Heart left ventricle (tissue), 13 donors: ENCODE measurements around the gene MLLT10.

Experiments
- POLR2A ChIP-seq, 2 donors: fragments of 450-650 bp; IDR thresholded peaks; one replicate each; pipeline ENCODE4 v1.6.1; 2017; ENCODE audit warnings: antibody characterized with exemption in 2 of 2, mild to moderate bottlenecking in 2 of 2, moderate library complexity in 2 of 2
- TF ChIP-seq, protein P1 (sequence below), 12 donors: fragments of 200-600 bp; sonication (generic) in 4 of 12; IDR thresholded peaks; one replicate each; pipeline versions ENCODE4 v1.5.0 to v1.8.0; 2018 to 2022; ENCODE audit warnings: antibody characterized with exemption in 12 of 12, mild to moderate bottlenecking in 5 of 12
- donor health status: ischemic (EF 13 %, LVEDD 7.1; RV severe dilation, severe dysfunction).
- donor health status: DM: no; HTN: yes; CAD: no.
- donor health status: DM: no; HTN: no; CAD: no.
- donor health status: ischemic (EF 25% LVEDD 6.9; RV normal size, moderate dysfunction).
- donor health status: ischemic (EF 25% LVEDD 5.7; RV mildly dilated, moderate dysfunction).
- donor health status: ischemic (EF 35%, LVEDD 5.7; RV mildly dilated, moderate dysfunction).
- donor health status: nonischemic (EF 11% LVEDD 7.7; RV severe dilation, severe dysfunction).
- donor health status: DM: yes; HTN: yes; CAD: no.
- donor health status: PGD.
- donor health status: ischemic (EF 29% LVEDD 5.4; RV normal size, mild dysfunction).
- donor health status: nonischemic (EF 23%, LVEDD 6.1; RV moderate dilation, normal function).

DNA sequence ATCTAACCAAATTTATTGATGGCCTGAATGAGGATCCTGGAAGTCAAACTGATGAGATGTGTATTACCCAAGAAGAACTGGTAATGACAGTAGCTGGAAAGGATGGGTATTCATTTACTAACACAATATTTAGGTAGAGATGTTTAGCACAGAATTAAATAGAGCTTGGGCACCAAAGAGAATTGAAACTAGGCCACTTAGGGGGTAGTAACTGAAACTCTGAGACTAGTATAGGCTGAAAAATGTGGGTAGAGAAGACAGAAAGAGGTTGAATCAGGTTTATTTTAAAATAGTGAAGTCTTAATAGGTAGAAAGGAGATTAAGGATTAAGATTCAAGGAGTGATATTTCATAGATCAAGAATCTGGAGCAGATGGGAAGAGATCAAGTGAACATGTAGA is 155.8 kb downstream of the MLLT10 start:
- TF ChIP-seq, protein P1, sequence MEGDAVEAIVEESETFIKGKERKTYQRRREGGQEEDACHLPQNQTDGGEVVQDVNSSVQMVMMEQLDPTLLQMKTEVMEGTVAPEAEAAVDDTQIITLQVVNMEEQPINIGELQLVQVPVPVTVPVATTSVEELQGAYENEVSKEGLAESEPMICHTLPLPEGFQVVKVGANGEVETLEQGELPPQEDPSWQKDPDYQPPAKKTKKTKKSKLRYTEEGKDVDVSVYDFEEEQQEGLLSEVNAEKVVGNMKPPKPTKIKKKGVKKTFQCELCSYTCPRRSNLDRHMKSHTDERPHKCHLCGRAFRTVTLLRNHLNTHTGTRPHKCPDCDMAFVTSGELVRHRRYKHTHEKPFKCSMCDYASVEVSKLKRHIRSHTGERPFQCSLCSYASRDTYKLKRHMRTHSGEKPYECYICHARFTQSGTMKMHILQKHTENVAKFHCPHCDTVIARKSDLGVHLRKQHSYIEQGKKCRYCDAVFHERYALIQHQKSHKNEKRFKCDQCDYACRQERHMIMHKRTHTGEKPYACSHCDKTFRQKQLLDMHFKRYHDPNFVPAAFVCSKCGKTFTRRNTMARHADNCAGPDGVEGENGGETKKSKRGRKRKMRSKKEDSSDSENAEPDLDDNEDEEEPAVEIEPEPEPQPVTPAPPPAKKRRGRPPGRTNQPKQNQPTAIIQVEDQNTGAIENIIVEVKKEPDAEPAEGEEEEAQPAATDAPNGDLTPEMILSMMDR (IDR thresholded peaks at IDR 0.05) = no peak
- TF ChIP-seq POLR2A (IDR thresholded peaks at IDR 0.05) = no peak
